ENCODE results near the gene CEP55. TPM values are rescaled to one million over a fixed set of nuclear protein-coding genes. Genes with fewer than 3 reads are reported as not detected.

The CEP55 gene
- total and polyA plus RNA-seq, 4 donors: 0.43 to 2.8 (median 0.99) TPM

DNA sequence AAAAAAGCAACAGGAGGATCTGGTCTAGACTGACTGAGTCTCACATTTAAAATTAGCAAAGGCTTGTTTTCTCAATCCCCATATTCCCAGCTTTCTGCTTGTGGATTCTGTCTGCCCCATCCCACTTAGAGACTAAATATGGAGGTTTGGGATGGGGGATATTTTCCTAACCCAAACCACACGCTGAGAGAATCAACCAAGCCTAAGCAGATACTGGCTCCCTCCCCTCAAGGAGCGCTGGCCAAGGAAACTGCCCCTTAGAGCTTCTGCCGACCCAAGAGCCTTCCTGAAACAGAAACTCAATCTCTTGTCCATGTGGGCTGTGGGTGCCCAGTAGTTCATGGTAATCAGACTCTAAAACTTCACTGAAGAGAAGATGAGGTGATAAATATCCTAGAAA, 74.0 kb downstream of the CEP55 start:
- Histone ChIP-seq H3K27me3 (ENCODE audit: control insufficient read depth in 1 of 2, insufficient read depth in 2 of 2, low read length in 1 of 2) (no peaks in the 10 kb centered on the region), H3K27ac (ENCODE audit: low read depth in 1 of 2, low read length in 2 of 2) (no peak overlapping the region), H3K9me3 (ENCODE audit: control insufficient read depth, low read length) (no peaks in the 10 kb centered on the region), H3K4me3 (ENCODE audit: low read length in 2 of 2) (no peak overlapping the region), H3K36me3 (ENCODE audit: control insufficient read depth in 1 of 2, insufficient read depth in 2 of 2, low read length in 1 of 2) (no peaks in the 10 kb centered on the region), H3K4me1 (ENCODE audit: control insufficient read depth in 1 of 2, insufficient read depth in 2 of 2, low read length in 2 of 2) (no peaks in the 10 kb centered on the region)
- ATAC-seq (ENCODE audit: low FRiP score): no peak
- whole genome bisulfite sequencing, 2 donors: 43 to 44% methylated on average over 3 of the region's 3 CpGs
- intact Hi-C loops (cut with DNase I): no loop called here
- no peak for DNase-seq

DNA sequence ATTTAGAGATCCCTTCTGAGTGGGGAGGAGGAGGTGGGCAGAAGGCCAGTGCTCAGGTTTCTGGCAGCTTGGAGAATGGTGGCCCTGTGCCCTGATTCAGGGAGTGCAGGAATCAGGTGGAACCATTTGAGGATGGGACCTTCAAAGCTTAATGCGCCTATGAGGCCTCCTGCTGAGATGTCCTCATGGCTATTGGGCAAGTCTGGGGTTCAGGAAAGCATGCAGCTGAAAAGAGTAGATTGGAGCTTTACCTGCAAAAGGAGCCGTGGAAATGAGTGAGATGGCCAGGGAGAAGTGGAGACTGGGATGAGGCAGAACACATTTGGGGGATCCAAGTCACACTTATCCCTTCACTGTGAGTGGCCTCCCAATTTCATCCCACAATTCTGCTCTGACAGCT, 76.2 kb downstream of the CEP55 start:
- DNase-seq: no peak
- 94 to 98% methylated on average over 2 of the region's 2 CpGs for WGBS, 2 donors
- H3K9me3 ChIP-seq (ENCODE audit: control insufficient read depth, low read length): no peaks in the 10 kb centered on the region
- no peak overlapping the region for H3K27ac ChIP-seq (ENCODE audit: low read depth in 1 of 2, low read length in 2 of 2)
- intact Hi-C loops (cut with DNase I): no loop called here
- no peak for ATAC-seq (ENCODE audit: low FRiP score)
- no peaks in the 10 kb centered on the region for H3K4me1 ChIP-seq (ENCODE audit: control insufficient read depth in 1 of 2, insufficient read depth in 2 of 2, low read length in 2 of 2)
- no peaks in the 10 kb centered on the region for H3K27me3 ChIP-seq (ENCODE audit: control insufficient read depth in 1 of 2, insufficient read depth in 2 of 2, low read length in 1 of 2)
- no peak overlapping the region for H3K4me3 ChIP-seq (ENCODE audit: low read length in 2 of 2)
- no peaks in the 10 kb centered on the region for H3K36me3 ChIP-seq (ENCODE audit: control insufficient read depth in 1 of 2, insufficient read depth in 2 of 2, low read length in 1 of 2)

DNA sequence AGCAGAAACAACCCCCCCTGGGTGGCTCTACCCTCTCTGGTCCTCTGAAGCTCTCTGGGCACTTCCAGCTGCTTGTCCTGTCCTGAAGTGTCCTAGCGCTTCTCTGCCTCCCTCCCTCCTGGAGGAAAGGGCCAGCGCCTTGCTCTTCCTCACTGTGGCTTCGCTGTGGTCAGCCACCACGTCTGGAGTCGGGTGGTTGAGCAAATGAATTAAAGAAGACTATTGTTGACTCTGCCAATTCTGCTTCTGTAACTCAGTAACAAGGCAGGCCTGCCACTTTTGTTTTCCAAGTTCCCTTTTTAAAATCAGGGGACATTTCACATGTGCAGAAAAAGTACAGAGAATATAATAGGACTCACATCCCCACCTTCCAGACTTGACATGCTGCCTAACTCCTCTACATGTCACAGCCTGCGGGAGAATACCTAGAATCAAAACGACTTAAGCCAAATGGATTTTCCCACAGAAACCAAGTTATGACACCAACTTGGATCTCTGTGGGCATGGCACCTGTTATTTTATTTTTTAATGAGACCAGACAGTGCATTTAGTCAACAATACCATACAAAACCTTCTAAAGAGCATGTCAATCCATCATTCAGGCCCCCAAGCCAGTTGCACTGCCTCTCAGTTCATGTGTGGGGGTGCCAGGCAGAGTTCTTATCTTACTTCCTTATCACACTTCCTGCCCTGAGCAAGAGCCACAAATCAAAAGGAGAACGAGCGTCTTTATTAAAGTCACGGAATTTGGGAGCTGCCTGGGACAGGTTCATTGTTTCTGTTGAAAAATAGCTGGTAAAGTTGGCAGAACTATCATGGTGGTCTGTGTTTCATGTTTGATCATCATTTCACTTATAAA, 76.9 kb downstream of the CEP55 start:
- H3K27me3 ChIP-seq (ENCODE audit: control insufficient read depth in 1 of 2, insufficient read depth in 2 of 2, low read length in 1 of 2): no peaks in the 10 kb centered on the region
- DNase-seq: peak in 1 of 2 donors; percentile 80
- no peak overlapping the region for H3K4me3 ChIP-seq (ENCODE audit: low read length in 2 of 2)
- no peaks in the 10 kb centered on the region for H3K4me1 ChIP-seq (ENCODE audit: control insufficient read depth in 1 of 2, insufficient read depth in 2 of 2, low read length in 2 of 2)
- H3K9me3 ChIP-seq (ENCODE audit: control insufficient read depth, low read length): no peaks in the 10 kb centered on the region
- H3K27ac ChIP-seq (ENCODE audit: low read depth in 1 of 2, low read length in 2 of 2): no peak overlapping the region
- intact Hi-C loops (cut with DNase I): no loop called here
- no peak for ATAC-seq (ENCODE audit: low FRiP score)
- 55 to 57% methylated on average over 10 of the region's 10 CpGs for WGBS, 2 donors
- H3K36me3 ChIP-seq (ENCODE audit: control insufficient read depth in 1 of 2, insufficient read depth in 2 of 2, low read length in 1 of 2): no peaks in the 10 kb centered on the region

DNA sequence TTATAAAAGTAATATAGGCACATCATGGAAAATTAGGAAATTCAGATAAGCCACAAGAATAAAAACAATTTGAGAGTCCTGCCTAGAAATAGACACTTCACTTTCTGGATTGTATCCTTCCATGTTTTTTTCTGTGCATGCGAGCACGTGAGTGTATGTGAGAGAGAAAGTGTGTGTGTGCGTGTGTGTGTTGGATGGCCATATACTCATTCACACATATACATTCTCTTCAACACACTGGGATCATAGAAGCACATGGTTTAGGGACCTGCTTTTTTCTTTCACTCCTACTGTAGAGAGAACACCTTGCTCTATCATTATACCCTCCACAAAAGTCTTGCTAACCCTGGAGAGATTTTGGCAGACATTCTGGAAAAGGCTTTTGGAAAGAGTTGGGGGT, 77.5 kb downstream of the CEP55 start:
- no peaks in the 10 kb centered on the region for H3K9me3 ChIP-seq (ENCODE audit: control insufficient read depth, low read length)
- H3K27me3 ChIP-seq (ENCODE audit: control insufficient read depth in 1 of 2, insufficient read depth in 2 of 2, low read length in 1 of 2): peaks cover 0 to 1% of the 10 kb centered on the region in 2 donors
- no peaks in the 10 kb centered on the region for H3K4me1 ChIP-seq (ENCODE audit: control insufficient read depth in 1 of 2, insufficient read depth in 2 of 2, low read length in 2 of 2)
- no peak overlapping the region for H3K27ac ChIP-seq (ENCODE audit: low read depth in 1 of 2, low read length in 2 of 2)
- ATAC-seq (ENCODE audit: low FRiP score) (no peak), DNase-seq (no peak)
- intact Hi-C loops (cut with DNase I): no loop called here
- H3K4me3 ChIP-seq (ENCODE audit: low read length in 2 of 2): no peak overlapping the region
- H3K36me3 ChIP-seq (ENCODE audit: control insufficient read depth in 1 of 2, insufficient read depth in 2 of 2, low read length in 1 of 2): no peaks in the 10 kb centered on the region
- 54 to 67% methylated on average over 3 of the region's 3 CpGs for WGBS, 2 donors

DNA sequence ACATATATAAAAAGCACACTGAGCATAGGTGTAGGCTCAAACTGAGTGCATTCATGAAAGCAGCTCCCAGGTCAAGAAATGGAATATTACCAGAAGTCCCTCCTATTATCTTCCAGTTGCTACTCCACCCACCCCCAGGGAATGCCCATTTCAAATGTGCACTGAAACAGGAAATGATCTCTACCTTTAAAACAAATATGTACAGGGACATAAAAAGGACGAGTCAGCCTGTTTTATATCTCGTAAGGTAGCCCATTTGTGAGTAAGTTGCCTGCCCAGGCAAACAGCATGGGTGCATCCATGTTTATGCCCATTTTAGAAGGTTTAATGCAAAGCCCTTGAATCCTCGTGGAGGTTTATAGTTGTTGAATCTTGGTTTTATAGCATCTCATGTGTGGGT, 80.5 kb downstream of the CEP55 start:
- 82% methylated on average over 3 of the region's 3 CpGs for WGBS, 2 donors
- no peak overlapping the region for H3K27ac ChIP-seq (ENCODE audit: low read depth in 1 of 2, low read length in 2 of 2)
- intact Hi-C loops (cut with DNase I): no loop called here

DNA sequence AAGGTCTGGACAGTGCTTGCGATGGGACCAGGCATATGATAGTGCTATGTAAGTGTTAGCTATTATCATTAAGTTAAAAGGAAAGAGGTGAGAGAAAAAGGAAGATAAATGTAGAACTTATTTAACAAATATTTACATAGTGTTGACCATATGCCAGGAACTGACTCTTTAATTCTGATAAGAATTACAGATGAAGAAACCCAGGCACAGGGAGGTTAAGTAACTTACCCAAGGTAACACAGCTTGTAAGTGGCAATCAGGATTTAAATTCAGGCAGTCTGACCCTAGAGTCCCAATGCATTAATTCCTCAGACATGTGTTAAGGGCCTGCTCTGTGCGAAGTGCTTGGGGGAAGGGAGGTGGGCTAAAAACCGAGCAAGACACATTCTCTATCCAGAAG, 81.2 kb downstream of the CEP55 start:
- Histone ChIP-seq H3K27me3 (ENCODE audit: control insufficient read depth in 1 of 2, insufficient read depth in 2 of 2, low read length in 1 of 2) (peaks cover 0 to 1% of the 10 kb centered on the region in 2 donors), H3K27ac (ENCODE audit: low read depth in 1 of 2, low read length in 2 of 2) (no peak overlapping the region), H3K36me3 (ENCODE audit: control insufficient read depth in 1 of 2, insufficient read depth in 2 of 2, low read length in 1 of 2) (no peaks in the 10 kb centered on the region), H3K4me3 (ENCODE audit: low read length in 2 of 2) (no peak overlapping the region), H3K9me3 (ENCODE audit: control insufficient read depth, low read length) (peaks cover 2% of the 10 kb centered on the region), H3K4me1 (ENCODE audit: control insufficient read depth in 1 of 2, insufficient read depth in 2 of 2, low read length in 2 of 2) (no peaks in the 10 kb centered on the region)
- intact Hi-C loops (cut with DNase I): no loop called here
- DNase-seq (no peak), ATAC-seq (ENCODE audit: low FRiP score) (no peak)
- 93 to 98% methylated on average over 3 of the region's 3 CpGs for WGBS, 2 donors

More for the DNA sequence above, 80.5 kb downstream of the CEP55 start:
- Histone ChIP-seq H3K36me3 (ENCODE audit: control insufficient read depth in 1 of 2, insufficient read depth in 2 of 2, low read length in 1 of 2) (no peaks in the 10 kb centered on the region), H3K4me3 (ENCODE audit: low read length in 2 of 2) (no peak overlapping the region), H3K9me3 (ENCODE audit: control insufficient read depth, low read length) (peaks cover 2% of the 10 kb centered on the region), H3K27me3 (ENCODE audit: control insufficient read depth in 1 of 2, insufficient read depth in 2 of 2, low read length in 1 of 2) (peaks cover 0 to 1% of the 10 kb centered on the region in 2 donors), H3K4me1 (ENCODE audit: control insufficient read depth in 1 of 2, insufficient read depth in 2 of 2, low read length in 2 of 2) (no peaks in the 10 kb centered on the region)
- ATAC-seq (ENCODE audit: low FRiP score): no peak
- DNase-seq: no peak

Other genes with a start within 250 kb of the CEP55 start
- 100 to 1,000 TPM; 226 to 242 TPM for gene MYOF, start 14.3 kb upstream of the CEP55 start, total RNA-seq
- gene MYOF, start 14.3 kb upstream of the CEP55 start, polyA plus RNA-seq: 10 to 100 TPM; 13.4 to 26.4 TPM
- gene FFAR4, start 70.1 kb downstream of the CEP55 start, total RNA-seq: under 1 TPM; 0.12 to 0.16 TPM
- gene FFAR4, start 70.1 kb downstream of the CEP55 start, polyA plus RNA-seq: under 1 TPM in 1 of 2 donors, not detected in 1; 0.63 TPM
- gene RBP4, start 104.6 kb downstream of the CEP55 start, total RNA-seq: 10 to 100 TPM in 1 of 2 donors, 1 to 10 TPM in 1; 9.4 to 37.5 TPM
- 10 to 100 TPM in 1 of 2 donors, 1 to 10 TPM in 1; 8.7 to 12.1 TPM for gene RBP4, start 104.6 kb downstream of the CEP55 start, polyA plus RNA-seq
- gene PDE6C, start 115.9 kb downstream of the CEP55 start, total RNA-seq: not detected
- not detected for gene PDE6C, start 115.9 kb downstream of the CEP55 start, polyA plus RNA-seq
- gene FRA10AC1, start 206.0 kb downstream of the CEP55 start, total RNA-seq: 10 to 100 TPM; 24.8 to 32.5 TPM
- 10 to 100 TPM; 15.0 to 16.0 TPM for gene FRA10AC1, start 206.0 kb downstream of the CEP55 start, polyA plus RNA-seq

All from aorta (tissue), 5 donors.